ENCODE data around the gene HAUS7.

GRCh38 chrX:153411255-153411987, 59.0 kb downstream of the HAUS7 start, which contains the start of gene ZFP92:
- TF ChIP-seq TOX (CRISPR knock-in tag; IDR thresholded peaks at IDR 0.05; ENCODE audit: borderline replicate concordance), result no peak
- TF ChIP-seq POU6F1 (CRISPR knock-in tag; IDR thresholded peaks at IDR 0.05; ENCODE audit: borderline replicate concordance, low read depth), result no peak
- no peak for TF ChIP-seq ZFP3 (CRISPR knock-in tag; IDR thresholded peaks at IDR 0.05)
- no peak for TF ChIP-seq PATZ1 (CRISPR knock-in tag; IDR thresholded peaks at IDR 0.05; ENCODE audit: borderline replicate concordance)
